ENCODE data around the gene ADSS1.

Gene ADSS1

GRCh38 chr14:104757681-104758392 is 33.8 kb downstream of the ADSS1 start:
- TF ChIP-seq TAF1 (IDR thresholded peaks at IDR 0.05; ENCODE audit: borderline replicate concordance, insufficient read depth, low read length), result no peak

GRCh38 chr14:104758981-104759969 is 35.2 kb downstream of the ADSS1 start:
- TF ChIP-seq FOXP2 (optimal IDR thresholded peaks at IDR 0.05; ENCODE audit: borderline replicate concordance, extremely low read depth, extremely low read length, insufficient read depth), result no peak
- no peak for TF ChIP-seq POLR2AphosphoS5 (IDR thresholded peaks at IDR 0.05; ENCODE audit: low read depth, low read length)
- no peak for TF ChIP-seq REST (IDR thresholded peaks at IDR 0.05; ENCODE audit: insufficient read depth in 1 of 2, low read depth in 2 of 2, low read length in 2 of 2)
- TF ChIP-seq TAF1 (IDR thresholded peaks at IDR 0.05; ENCODE audit: borderline replicate concordance, insufficient read depth, low read length), result no peak
- TF ChIP-seq SIN3A (IDR thresholded peaks at IDR 0.05; ENCODE audit: borderline replicate concordance, insufficient read depth, low read length), result no peak

DNA sequence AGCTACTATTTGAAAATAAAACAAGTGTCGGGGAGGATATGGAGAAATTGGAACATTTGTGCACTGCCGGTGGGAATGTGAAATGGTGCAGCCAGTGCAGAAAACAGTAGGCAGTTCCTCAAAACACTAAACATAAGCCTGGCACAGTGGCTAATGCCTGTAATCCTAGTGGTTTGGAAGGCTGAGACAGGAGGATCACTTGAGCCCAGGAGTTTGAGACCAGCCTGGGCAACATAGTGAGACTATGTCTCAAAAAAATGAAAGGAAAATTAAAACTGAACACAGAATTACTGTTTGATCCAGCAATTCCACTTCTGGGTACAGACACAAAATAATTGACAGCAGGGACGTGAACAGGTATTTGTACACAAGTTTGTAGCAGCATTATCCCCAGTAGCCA is 41.5 kb downstream of the ADSS1 start:
- no peak for TF ChIP-seq SIN3A (IDR thresholded peaks at IDR 0.05; ENCODE audit: borderline replicate concordance, insufficient read depth, low read length)
- TF ChIP-seq POLR2AphosphoS5 (IDR thresholded peaks at IDR 0.05; ENCODE audit: low read depth, low read length), result no peak
- no peak for TF ChIP-seq REST (IDR thresholded peaks at IDR 0.05; ENCODE audit: insufficient read depth in 1 of 2, low read depth in 2 of 2, low read length in 2 of 2)

DNA sequence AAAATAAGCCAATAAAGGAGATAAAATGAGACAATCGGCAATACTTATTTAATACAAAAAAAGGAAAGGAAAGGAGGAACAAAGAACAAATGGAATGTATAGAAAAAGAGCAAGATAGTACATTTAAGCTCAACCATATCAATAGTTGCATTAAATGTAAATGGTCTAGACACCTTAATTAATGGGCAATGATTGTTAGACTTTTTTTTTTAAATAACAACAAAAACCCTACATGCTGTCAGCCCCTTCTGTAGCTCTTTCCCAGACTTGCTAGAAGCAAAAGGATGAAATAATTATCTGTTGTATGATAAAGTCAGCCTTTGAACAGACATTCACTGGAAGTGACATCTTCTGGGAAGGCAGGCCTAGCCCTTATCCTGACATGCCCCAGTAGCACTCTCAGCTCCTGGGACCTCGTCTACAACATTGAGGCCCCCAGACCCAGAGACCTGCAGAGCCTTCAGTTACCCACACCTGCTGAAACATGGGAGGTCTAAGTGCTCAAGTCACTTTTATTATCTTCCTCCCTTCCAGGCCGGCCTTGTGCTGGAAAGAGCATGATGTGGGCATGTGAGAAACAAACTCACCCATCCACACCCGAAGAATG is 42.3 kb downstream of the ADSS1 start:
- no peak for TF ChIP-seq REST (IDR thresholded peaks at IDR 0.05; ENCODE audit: insufficient read depth in 1 of 2, low read depth in 2 of 2, low read length in 2 of 2)
- TF ChIP-seq TAF1 (IDR thresholded peaks at IDR 0.05; ENCODE audit: borderline replicate concordance, insufficient read depth, low read length), result no peak
- no peak for TF ChIP-seq FOXP2 (optimal IDR thresholded peaks at IDR 0.05; ENCODE audit: borderline replicate concordance, extremely low read depth, extremely low read length, insufficient read depth)
- TF ChIP-seq SIN3A (IDR thresholded peaks at IDR 0.05; ENCODE audit: borderline replicate concordance, insufficient read depth, low read length), result no peak
- TF ChIP-seq POLR2AphosphoS5 (IDR thresholded peaks at IDR 0.05; ENCODE audit: low read depth, low read length), result no peak

- TF ChIP-seq POLR2AphosphoS5 (IDR thresholded peaks at IDR 0.05; ENCODE audit: low read depth, low read length), result no peak
- no peak for TF ChIP-seq TAF1 (IDR thresholded peaks at IDR 0.05; ENCODE audit: borderline replicate concordance, insufficient read depth, low read length)
- TF ChIP-seq FOXP2 (optimal IDR thresholded peaks at IDR 0.05; ENCODE audit: borderline replicate concordance, extremely low read depth, extremely low read length, insufficient read depth), result no peak
- no peak for TF ChIP-seq SIN3A (IDR thresholded peaks at IDR 0.05; ENCODE audit: borderline replicate concordance, insufficient read depth, low read length)
- no peak for TF ChIP-seq REST (IDR thresholded peaks at IDR 0.05; ENCODE audit: insufficient read depth in 1 of 2, low read depth in 2 of 2, low read length in 2 of 2)
Measured at GRCh38 chr14:104766863-104767633, 43.0 kb downstream of the ADSS1 start.
